Mesothelial cell of epicardium (in vitro differentiated cells): ENCODE measurements around the gene TNPO3. TPM values are rescaled to one million over a fixed set of nuclear protein-coding genes. Genes with fewer than 3 reads are reported as not detected.
A peak's percentile ranks its signal among the peaks of the same experiment; 100 is the strongest.

Experiments used
- DNase-seq, 2 experiments: peaks; one replicate each; pipeline ENCODE4 v3.0.0; 2021; ENCODE audit warnings: low spot score in 2 of 2; ENCODE audit not compliant: unreplicated experiment in 2 of 2
- H3K27ac Mint-ChIP-seq: 2 replicates; pipeline ENCODE4 v1.8.0; 2021; ENCODE audit warnings: mixed read lengths
- H3K27me3 Mint-ChIP-seq: 2 replicates; pipeline ENCODE4 v1.8.0; 2021; ENCODE audit warnings: low read depth, mixed read lengths
- H3K36me3 Mint-ChIP-seq: 2 replicates; pipeline ENCODE4 v1.8.0; 2021; ENCODE audit warnings: mixed read lengths
- H3K4me1 Mint-ChIP-seq: 2 replicates; pipeline ENCODE4 v1.8.0; 2021; ENCODE audit warnings: mixed read lengths
- H3K4me3 Mint-ChIP-seq: 2 replicates; pipeline ENCODE4 v1.8.0; 2021; ENCODE audit warnings: mild to moderate bottlenecking, moderate library complexity, mixed read lengths
- H3K9me3 Mint-ChIP-seq: 2 replicates; pipeline ENCODE4 v1.8.0; 2021; ENCODE audit warnings: mixed read lengths
- total RNA-seq: library from RNA; stranded (reverse); gene quantifications from 3 replicates; pipeline ENCODE4 v1.2.1, GENCODE V29; 2021
- TF ChIP-seq, protein P1 (sequence below): fragments of 200-600 bp; sonication (generic); IDR thresholded peaks from one replicate; pipeline ENCODE4 v1.5.0; 2021; ENCODE audit warnings: antibody characterized with exemption; ENCODE audit not compliant: unreplicated experiment

The TNPO3 gene
- total RNA-seq, 1 donor from 2014 or later, result 40.2 TPM

- Mint-ChIP-seq H3K4me3 (no peak overlapping the region), H3K9me3 (no peaks in the 10 kb centered on the region), H3K27ac (no peak overlapping the region), H3K27me3 (no peaks in the 10 kb centered on the region), H3K4me1 (peaks cover 6% of the 10 kb centered on the region), H3K36me3 (peaks cover 28% of the 10 kb centered on the region)
- DNase-seq, result no peak
- TF ChIP-seq, protein P1, sequence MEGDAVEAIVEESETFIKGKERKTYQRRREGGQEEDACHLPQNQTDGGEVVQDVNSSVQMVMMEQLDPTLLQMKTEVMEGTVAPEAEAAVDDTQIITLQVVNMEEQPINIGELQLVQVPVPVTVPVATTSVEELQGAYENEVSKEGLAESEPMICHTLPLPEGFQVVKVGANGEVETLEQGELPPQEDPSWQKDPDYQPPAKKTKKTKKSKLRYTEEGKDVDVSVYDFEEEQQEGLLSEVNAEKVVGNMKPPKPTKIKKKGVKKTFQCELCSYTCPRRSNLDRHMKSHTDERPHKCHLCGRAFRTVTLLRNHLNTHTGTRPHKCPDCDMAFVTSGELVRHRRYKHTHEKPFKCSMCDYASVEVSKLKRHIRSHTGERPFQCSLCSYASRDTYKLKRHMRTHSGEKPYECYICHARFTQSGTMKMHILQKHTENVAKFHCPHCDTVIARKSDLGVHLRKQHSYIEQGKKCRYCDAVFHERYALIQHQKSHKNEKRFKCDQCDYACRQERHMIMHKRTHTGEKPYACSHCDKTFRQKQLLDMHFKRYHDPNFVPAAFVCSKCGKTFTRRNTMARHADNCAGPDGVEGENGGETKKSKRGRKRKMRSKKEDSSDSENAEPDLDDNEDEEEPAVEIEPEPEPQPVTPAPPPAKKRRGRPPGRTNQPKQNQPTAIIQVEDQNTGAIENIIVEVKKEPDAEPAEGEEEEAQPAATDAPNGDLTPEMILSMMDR, result no peak
Measured at GRCh38 chr7:129012641-129013040, 42.3 kb downstream of the TNPO3 start.

- peaks cover 28% of the 10 kb centered on the region for H3K36me3 Mint-ChIP-seq
Measured at GRCh38 chr7:129010075-129010474, 44.8 kb downstream of the TNPO3 start.

GRCh38 chr7:129009437-129009836, 45.5 kb downstream of the TNPO3 start:
- Mint-ChIP-seq H3K36me3 (peaks cover 26% of the 10 kb centered on the region), H3K27ac (no peak overlapping the region), H3K4me3 (no peak overlapping the region), H3K27me3 (no peaks in the 10 kb centered on the region), H3K9me3 (no peaks in the 10 kb centered on the region), H3K4me1 (peaks cover 6% of the 10 kb centered on the region)
- TF ChIP-seq, protein P1, result no peak
- no peak for DNase-seq

More at GRCh38 chr7:129010075-129010474, 44.8 kb downstream of the TNPO3 start:
- TF ChIP-seq, protein P1, result no peak
- Mint-ChIP-seq H3K4me1 (peaks cover 6% of the 10 kb centered on the region), H3K27me3 (no peaks in the 10 kb centered on the region), H3K9me3 (no peaks in the 10 kb centered on the region), H3K4me3 (no peak overlapping the region), H3K27ac (no peak overlapping the region)
- DNase-seq, result no peak

DNA sequence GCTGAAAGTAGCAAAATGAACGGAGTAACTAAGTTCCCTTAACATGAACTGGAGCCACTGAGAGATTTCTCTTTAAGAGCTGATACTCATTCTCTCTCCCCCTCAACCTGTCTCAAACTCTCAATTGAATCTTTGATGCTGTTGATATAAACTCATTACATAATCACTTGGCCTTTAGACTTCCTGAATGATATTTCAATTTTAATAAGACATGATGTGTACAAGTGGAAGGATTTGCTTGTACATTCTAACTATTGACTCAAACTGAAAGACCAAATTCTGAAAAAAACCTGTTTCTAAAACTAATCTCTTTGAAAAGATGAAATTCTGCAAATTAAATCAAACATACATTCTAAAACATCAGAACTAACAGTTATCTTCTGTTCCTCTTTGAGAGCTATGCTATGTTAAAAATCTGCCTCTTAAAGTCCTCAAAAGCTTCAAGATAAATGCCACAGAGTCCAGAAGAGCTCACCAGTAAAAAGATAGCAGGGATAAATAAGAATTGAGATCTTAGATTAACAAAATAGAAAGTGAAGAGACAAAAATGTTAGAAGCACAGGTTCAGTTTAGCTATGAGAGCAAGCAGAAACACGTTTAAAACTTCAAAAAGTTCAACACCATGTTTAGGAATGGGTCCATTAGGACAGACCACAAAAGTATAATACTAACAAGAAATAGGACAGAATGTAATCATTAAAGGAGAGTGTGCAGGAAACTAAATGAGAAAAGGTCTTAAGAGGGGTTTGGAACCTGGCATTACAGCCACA, 46.1 kb downstream of the TNPO3 start:
- H3K36me3 Mint-ChIP-seq, result peaks cover 23% of the 10 kb centered on the region
- TF ChIP-seq, protein P1, result no peak
- DNase-seq, result no peak
- peaks cover 6% of the 10 kb centered on the region for H3K4me1 Mint-ChIP-seq
- no peaks in the 10 kb centered on the region for H3K27me3 Mint-ChIP-seq
- H3K4me3 Mint-ChIP-seq, result no peak overlapping the region
- peak overlapping the region; percentile 19 for H3K27ac Mint-ChIP-seq
- H3K9me3 Mint-ChIP-seq, result no peaks in the 10 kb centered on the region

DNA sequence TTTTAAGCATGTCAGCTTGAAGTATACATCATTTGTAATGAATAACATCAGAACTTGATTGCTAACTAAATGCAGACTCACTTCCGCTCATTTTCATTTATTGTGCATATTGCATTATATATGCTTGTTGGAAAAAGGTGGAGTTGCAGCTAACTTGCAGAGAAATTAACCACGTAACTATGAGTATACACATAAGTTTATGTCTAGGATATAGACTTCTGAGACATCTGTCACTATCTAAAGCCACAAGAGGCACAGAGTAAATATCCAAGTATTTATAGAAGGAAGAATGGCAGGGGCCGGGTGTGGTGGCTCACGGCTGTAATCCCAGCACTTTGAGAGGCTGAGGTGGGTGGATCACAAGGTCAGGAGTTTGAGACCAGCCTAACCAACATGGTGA, 47.3 kb downstream of the TNPO3 start:
- Mint-ChIP-seq H3K9me3 (no peaks in the 10 kb centered on the region), H3K36me3 (peaks cover 16% of the 10 kb centered on the region), H3K4me1 (peaks cover 6% of the 10 kb centered on the region), H3K27me3 (no peaks in the 10 kb centered on the region), H3K4me3 (no peak overlapping the region), H3K27ac (no peak overlapping the region)
- TF ChIP-seq, protein P1, result no peak
- DNase-seq, result no peak
